ENCODE data around the gene WDR27.
A peak's percentile ranks its signal among the peaks of the same experiment; 100 is the strongest.

WDR27 gene

GRCh38 chr6:169536446-169537170, 165.2 kb downstream of the WDR27 start:
- WGBS, result 89% methylated on average over 3 of the region's 5 CpGs

GRCh38 chr6:169534039-169534421, 167.8 kb downstream of the WDR27 start:
- Histone ChIP-seq H3K23ac (ENCODE audit: low read length in 2 of 2) (no peak overlapping the region), H3K4me3 (ENCODE audit: insufficient read depth in 1 of 2, low read depth in 1 of 2, low read length in 2 of 2) (peak overlapping the region in 1 of 2 experiments; percentile 43)
- 93% methylated on average over 3 of the region's 3 CpGs for WGBS

More at GRCh38 chr6:169536446-169537170, 165.2 kb downstream of the WDR27 start:
- Histone ChIP-seq H3K18ac (ENCODE audit: low read depth in 1 of 2, low read length in 2 of 2) (no peak overlapping the region), H3K27ac (ENCODE audit: low read length, poor library complexity, severe bottlenecking) (no peak overlapping the region), H2BK12ac (ENCODE audit: low read length in 2 of 2) (no peak overlapping the region), H3K79me1 (replicated peaks; ENCODE audit: low read length, poor library complexity, severe bottlenecking) (no peaks in the 10 kb centered on the region), H3K4me2 (ENCODE audit: low read length, poor library complexity, severe bottlenecking) (no peak overlapping the region), H4K91ac (ENCODE audit: low read length) (no peak overlapping the region), H3K23ac (ENCODE audit: low read length in 2 of 2) (no peak overlapping the region), H3K4me3 (ENCODE audit: insufficient read depth in 1 of 2, low read depth in 1 of 2, low read length in 2 of 2) (peak overlapping the region in 1 of 2 experiments; percentile 21), H3K36me3 (ENCODE audit: control insufficient read depth in 1 of 2, insufficient read depth in 2 of 2, low read depth in 1 of 2, low read length in 2 of 2) (no peaks in the 10 kb centered on the region), H3K4me1 (ENCODE audit: control insufficient read depth, insufficient read depth, low read depth, low read length) (no peaks in the 10 kb centered on the region), H2AK5ac (ENCODE audit: low read length, severe bottlenecking) (no peak overlapping the region), H3K4ac (ENCODE audit: low read depth in 1 of 2, low read length in 2 of 2) (no peak overlapping the region), H2BK120ac (ENCODE audit: low read depth, low read length) (no peak overlapping the region), H2BK5ac (ENCODE audit: low read depth, low read length, poor library complexity, severe bottlenecking) (no peak overlapping the region), H2BK15ac (ENCODE audit: low read depth, poor library complexity, severe bottlenecking) (no peak overlapping the region), H3K27me3 (ENCODE audit: control insufficient read depth in 1 of 2, insufficient read depth in 1 of 2, low read length in 2 of 2) (no peaks in the 10 kb centered on the region), H3K14ac (ENCODE audit: low read length in 2 of 2) (no peak overlapping the region), H2AFZ (ENCODE audit: low read depth, low read length) (no peak overlapping the region), H3K9me3 (ENCODE audit: control insufficient read depth, low read length) (peaks cover 26% of the 10 kb centered on the region), H4K8ac (ENCODE audit: low read length) (no peak overlapping the region), H3K9ac (ENCODE audit: low read length) (no peak overlapping the region)
- peak; percentile 52 for DNase-seq

GRCh38 chr6:169533301-169534038, 168.4 kb downstream of the WDR27 start:
- Histone ChIP-seq H3K4me3 (ENCODE audit: insufficient read depth in 1 of 2, low read depth in 1 of 2, low read length in 2 of 2) (peak overlapping the region in 1 of 2 experiments; percentile 43), H3K18ac (ENCODE audit: low read depth in 1 of 2, low read length in 2 of 2) (no peak overlapping the region), H3K9ac (ENCODE audit: low read length) (no peak overlapping the region), H3K9me3 (ENCODE audit: control insufficient read depth, low read length) (peaks cover 26% of the 10 kb centered on the region), H2AFZ (ENCODE audit: low read depth, low read length) (no peak overlapping the region), H2BK15ac (ENCODE audit: low read depth, poor library complexity, severe bottlenecking) (no peak overlapping the region), H4K91ac (ENCODE audit: low read length) (no peak overlapping the region), H3K36me3 (ENCODE audit: control insufficient read depth in 1 of 2, insufficient read depth in 2 of 2, low read depth in 1 of 2, low read length in 2 of 2) (no peaks in the 10 kb centered on the region), H2BK12ac (ENCODE audit: low read length in 2 of 2) (no peak overlapping the region), H2BK5ac (ENCODE audit: low read depth, low read length, poor library complexity, severe bottlenecking) (no peak overlapping the region), H3K4me1 (ENCODE audit: control insufficient read depth, insufficient read depth, low read depth, low read length) (peaks cover 4% of the 10 kb centered on the region), H3K4ac (ENCODE audit: low read depth in 1 of 2, low read length in 2 of 2) (no peak overlapping the region), H2AK5ac (ENCODE audit: low read length, severe bottlenecking) (no peak overlapping the region), H3K4me2 (ENCODE audit: low read length, poor library complexity, severe bottlenecking) (no peak overlapping the region), H3K23ac (ENCODE audit: low read length in 2 of 2) (no peak overlapping the region), H2BK120ac (ENCODE audit: low read depth, low read length) (no peak overlapping the region), H3K27me3 (ENCODE audit: control insufficient read depth in 1 of 2, insufficient read depth in 1 of 2, low read length in 2 of 2) (no peaks in the 10 kb centered on the region), H4K8ac (ENCODE audit: low read length) (no peak overlapping the region), H3K79me1 (replicated peaks; ENCODE audit: low read length, poor library complexity, severe bottlenecking) (no peaks in the 10 kb centered on the region), H3K27ac (ENCODE audit: low read length, poor library complexity, severe bottlenecking) (no peak overlapping the region), H3K14ac (ENCODE audit: low read length in 2 of 2) (no peak overlapping the region)
- no peak for DNase-seq
- WGBS, result 89% methylated on average over 6 of the region's 6 CpGs

More at GRCh38 chr6:169534039-169534421, 167.8 kb downstream of the WDR27 start:
- H2BK15ac ChIP-seq (ENCODE audit: low read depth, poor library complexity, severe bottlenecking), result no peak overlapping the region
- no peak for DNase-seq
- no peak overlapping the region for H2AFZ ChIP-seq (ENCODE audit: low read depth, low read length)
- H3K4me1 ChIP-seq (ENCODE audit: control insufficient read depth, insufficient read depth, low read depth, low read length), result peaks cover 4% of the 10 kb centered on the region
- no peak overlapping the region for H4K91ac ChIP-seq (ENCODE audit: low read length)
- no peak overlapping the region for H2BK120ac ChIP-seq (ENCODE audit: low read depth, low read length)
- H3K9ac ChIP-seq (ENCODE audit: low read length), result no peak overlapping the region
- peaks cover 26% of the 10 kb centered on the region for H3K9me3 ChIP-seq (ENCODE audit: control insufficient read depth, low read length)
- H3K36me3 ChIP-seq (ENCODE audit: control insufficient read depth in 1 of 2, insufficient read depth in 2 of 2, low read depth in 1 of 2, low read length in 2 of 2), result no peaks in the 10 kb centered on the region
- H3K27ac ChIP-seq (ENCODE audit: low read length, poor library complexity, severe bottlenecking), result no peak overlapping the region
- H3K79me1 ChIP-seq (replicated peaks; ENCODE audit: low read length, poor library complexity, severe bottlenecking), result no peaks in the 10 kb centered on the region
- H3K27me3 ChIP-seq (ENCODE audit: control insufficient read depth in 1 of 2, insufficient read depth in 1 of 2, low read length in 2 of 2), result no peaks in the 10 kb centered on the region
- no peak overlapping the region for H3K14ac ChIP-seq (ENCODE audit: low read length in 2 of 2)
- no peak overlapping the region for H2BK12ac ChIP-seq (ENCODE audit: low read length in 2 of 2)
- H2BK5ac ChIP-seq (ENCODE audit: low read depth, low read length, poor library complexity, severe bottlenecking), result no peak overlapping the region
- no peak overlapping the region for H2AK5ac ChIP-seq (ENCODE audit: low read length, severe bottlenecking)
- no peak overlapping the region for H3K4me2 ChIP-seq (ENCODE audit: low read length, poor library complexity, severe bottlenecking)
- H3K4ac ChIP-seq (ENCODE audit: low read depth in 1 of 2, low read length in 2 of 2), result no peak overlapping the region
- no peak overlapping the region for H3K18ac ChIP-seq (ENCODE audit: low read depth in 1 of 2, low read length in 2 of 2)
- no peak overlapping the region for H4K8ac ChIP-seq (ENCODE audit: low read length)

GRCh38 chr6:169530752-169531123, 171.1 kb downstream of the WDR27 start:
- Histone ChIP-seq H3K4me1 (ENCODE audit: control insufficient read depth, insufficient read depth, low read depth, low read length) (peaks cover 4% of the 10 kb centered on the region), H2BK15ac (ENCODE audit: low read depth, poor library complexity, severe bottlenecking) (no peak overlapping the region), H3K4ac (ENCODE audit: low read depth in 1 of 2, low read length in 2 of 2) (no peak overlapping the region), H2AK5ac (ENCODE audit: low read length, severe bottlenecking) (no peak overlapping the region), H3K27me3 (ENCODE audit: control insufficient read depth in 1 of 2, insufficient read depth in 1 of 2, low read length in 2 of 2) (no peaks in the 10 kb centered on the region), H3K9ac (ENCODE audit: low read length) (peak overlapping the region; percentile 37), H3K9me3 (ENCODE audit: control insufficient read depth, low read length) (peaks cover 21% of the 10 kb centered on the region), H4K8ac (ENCODE audit: low read length) (no peak overlapping the region), H3K14ac (ENCODE audit: low read length in 2 of 2) (no peak overlapping the region), H2BK12ac (ENCODE audit: low read length in 2 of 2) (no peak overlapping the region), H2BK120ac (ENCODE audit: low read depth, low read length) (no peak overlapping the region), H3K27ac (ENCODE audit: low read length, poor library complexity, severe bottlenecking) (peak overlapping the region; percentile 50), H3K4me2 (ENCODE audit: low read length, poor library complexity, severe bottlenecking) (no peak overlapping the region), H3K4me3 (ENCODE audit: insufficient read depth in 1 of 2, low read depth in 1 of 2, low read length in 2 of 2) (no peak overlapping the region), H3K23ac (ENCODE audit: low read length in 2 of 2) (no peak overlapping the region), H2AFZ (ENCODE audit: low read depth, low read length) (no peak overlapping the region), H2BK5ac (ENCODE audit: low read depth, low read length, poor library complexity, severe bottlenecking) (no peak overlapping the region), H3K36me3 (ENCODE audit: control insufficient read depth in 1 of 2, insufficient read depth in 2 of 2, low read depth in 1 of 2, low read length in 2 of 2) (no peaks in the 10 kb centered on the region), H4K91ac (ENCODE audit: low read length) (no peak overlapping the region), H3K18ac (ENCODE audit: low read depth in 1 of 2, low read length in 2 of 2) (no peak overlapping the region), H3K79me1 (replicated peaks; ENCODE audit: low read length, poor library complexity, severe bottlenecking) (no peaks in the 10 kb centered on the region)
- no peak for DNase-seq
- WGBS, result 89% methylated on average over 1 of the region's 1 CpG
